Measurements from ENCODE around the gene FADD. TPM values are rescaled to one million over a fixed set of nuclear protein-coding genes. Genes with fewer than 3 reads are reported as not detected.
"Not testable (repeated sequence)": the region's sequence is repeated elsewhere in the genome, so short reads cannot be mapped to it uniquely, and the experiment has no call there.

Gene FADD
- total RNA-seq, 2 donors from 2014 or later = 36.6 to 37.7 TPM

- no peak overlapping the region for H3K27ac ChIP-seq
- no peak for DNase-seq
- TF ChIP-seq CTCF (IDR thresholded peaks at IDR 0.05) = no peak
- no peaks in the 10 kb centered on the region for H3K4me1 ChIP-seq
- H3K36me3 ChIP-seq = no peaks in the 10 kb centered on the region
- intact Hi-C loops (cut with DNase I) = no loop called here
- no peak overlapping the region for H3K4me3 ChIP-seq
- no peaks in the 10 kb centered on the region for H3K9me3 ChIP-seq
- H3K27me3 ChIP-seq = no peaks in the 10 kb centered on the region
- no peak overlapping the region for H3K9ac ChIP-seq (ENCODE audit: low read depth in 2 of 2, low read length in 2 of 2)
Observed at GRCh38 chr11:70193411-70194292, 9.4 kb upstream of the FADD start.

GRCh38 chr11:70194792-70195791 lies 8.0 kb upstream of the FADD start:
- no peak overlapping the region for H3K27ac ChIP-seq
- H3K9ac ChIP-seq (ENCODE audit: low read depth in 2 of 2, low read length in 2 of 2) = no peak overlapping the region
- no peaks in the 10 kb centered on the region for H3K36me3 ChIP-seq
- no peaks in the 10 kb centered on the region for H3K9me3 ChIP-seq
- intact Hi-C loops (cut with DNase I) = loop anchor here (5.0 kb wide), 1 partner anchor 508 kb away; no protein-coding TSS in a partner anchor
- H3K27me3 ChIP-seq = no peaks in the 10 kb centered on the region
- TF ChIP-seq CTCF (IDR thresholded peaks at IDR 0.05) = no peak
- no peak for DNase-seq
- no peak overlapping the region for H3K4me3 ChIP-seq
- no peaks in the 10 kb centered on the region for H3K4me1 ChIP-seq

- intact Hi-C loops (cut with DNase I) = no loop called here
- no peak for DNase-seq
- no peak overlapping the region for H3K9ac ChIP-seq (ENCODE audit: low read depth in 2 of 2, low read length in 2 of 2)
Observed at GRCh38 chr11:70200212-70200844, 2.8 kb upstream of the FADD start.

GRCh38 chr11:70201047-70201446 lies 2.0 kb upstream of the FADD start:
- H3K4me3 ChIP-seq; H3K36me3 ChIP-seq; H3K27me3 ChIP-seq; DNase-seq; H3K9me3 ChIP-seq; H3K9ac ChIP-seq (ENCODE audit: low read depth in 2 of 2, low read length in 2 of 2); intact Hi-C loops (cut with DNase I); H3K27ac ChIP-seq: not testable (repeated sequence)
- H3K4me1 ChIP-seq = peaks cover 11% of the 10 kb centered on the region

More at GRCh38 chr11:70200212-70200844, 2.8 kb upstream of the FADD start:
- TF ChIP-seq CTCF (IDR thresholded peaks at IDR 0.05) = no peak
- Histone ChIP-seq H3K4me1 (peaks cover 11% of the 10 kb centered on the region), H3K27me3 (no peaks in the 10 kb centered on the region), H3K36me3 (no peaks in the 10 kb centered on the region), H3K9me3 (no peaks in the 10 kb centered on the region), H3K27ac (no peak overlapping the region), H3K4me3 (no peak overlapping the region)

GRCh38 chr11:70201882-70202861 lies 924 bp upstream of the FADD start:
- Histone ChIP-seq H3K36me3 (peaks cover 6% of the 10 kb centered on the region), H3K27me3 (no peaks in the 10 kb centered on the region), H3K27ac (peak overlapping the region; percentile 98), H3K9me3 (no peaks in the 10 kb centered on the region), H3K9ac (ENCODE audit: low read depth in 2 of 2, low read length in 2 of 2) (peak overlapping the region in 1 of 2 donors; percentile 97), H3K4me3 (peak overlapping the region; percentile 92), H3K4me1 (peaks cover 11% of the 10 kb centered on the region)
- intact Hi-C loops (cut with DNase I) = no loop called here
- TF ChIP-seq CTCF (IDR thresholded peaks at IDR 0.05) = no peak
- DNase-seq = no peak
